GM23338 (cell line): ENCODE measurements around the gene TSC22D3. TPM values are rescaled to one million over a fixed set of nuclear protein-coding genes. Genes with fewer than 3 reads are reported as not detected.

Experiments used
- ATAC-seq: fragments of 200-7000 bp; cut with Tn5 transposase; 3 replicates; pipeline ENCODE4 v1.9.1; 2020
- DNase-seq: peaks from one replicate; pipeline ENCODE4 v3.0.0-alpha.2; 2015; ENCODE audit warnings: low spot score
- H2AFZ ChIP-seq: fragments of 200-600 bp; sonication (generic); 2 replicates; pipeline ENCODE4 v1.8.0; 2016; ENCODE audit warnings: antibody characterized with exemption, mild to moderate bottlenecking, moderate library complexity
- H3F3A ChIP-seq: fragments of 200-600 bp; sonication (generic); replicated peaks from 2 replicates; pipeline ENCODE4 v1.8.0; 2017; ENCODE audit warnings: antibody characterized with exemption, mixed run types, low read depth
- H3K27ac ChIP-seq: fragments of 200-600 bp; sonication (generic); 2 replicates; pipeline ENCODE4 v1.6.1; 2016; ENCODE audit warnings: low read depth
- H3K27me3 ChIP-seq: fragments of 200-600 bp; sonication (generic); 2 replicates; pipeline ENCODE4 v1.8.0; 2016; ENCODE audit warnings: mild to moderate bottlenecking, mixed run types, moderate library complexity; ENCODE audit not compliant: insufficient read depth
- H3K36me3 ChIP-seq: fragments of 200-600 bp; sonication (generic); 2 replicates; pipeline ENCODE4 v1.8.0; 2016; ENCODE audit warnings: mild to moderate bottlenecking; ENCODE audit not compliant: insufficient read depth
- H3K4me1 ChIP-seq: fragments of 200-600 bp; sonication (generic); 2 replicates; pipeline ENCODE4 v1.8.0; 2016; ENCODE audit warnings: mild to moderate bottlenecking, moderate library complexity; ENCODE audit not compliant: insufficient read depth
- H3K4me2 ChIP-seq: fragments of 200-600 bp; sonication (generic); 2 replicates; pipeline ENCODE4 v1.7.1; 2017; ENCODE audit warnings: mixed run types
- H3K4me3 ChIP-seq: fragments of 200-600 bp; sonication (generic); 2 replicates; pipeline ENCODE4 v1.6.1; 2016; ENCODE audit warnings: mixed run types
- H3K79me2 ChIP-seq: fragments of 200-600 bp; sonication (generic); replicated peaks from 2 replicates; pipeline ENCODE4 v1.8.0; 2017; ENCODE audit warnings: mild to moderate bottlenecking; ENCODE audit not compliant: insufficient read depth
- H3K9me2 ChIP-seq: fragments of 200-600 bp; sonication (generic); 2 replicates; pipeline ENCODE4 v1.8.0; 2017; ENCODE audit not compliant: insufficient read depth
- H4K20me1 ChIP-seq: fragments of 200-600 bp; sonication (generic); replicated peaks from 2 replicates; pipeline ENCODE4 v1.8.0; 2017; ENCODE audit warnings: mild to moderate bottlenecking; ENCODE audit not compliant: insufficient read depth
- H3K27ac Mint-ChIP-seq: 2 replicates; pipeline ENCODE4 v1.8.0; 2020; ENCODE audit warnings: inconsistent platforms, mild to moderate bottlenecking, moderate library complexity, mixed read lengths
- H3K27me3 Mint-ChIP-seq: 3 replicates; pipeline ENCODE4 v1.8.0; 2022; ENCODE audit warnings: low read depth, mild to moderate bottlenecking, moderate library complexity, mixed read lengths, inconsistent platforms; ENCODE audit not compliant: insufficient read depth, poor library complexity
- H3K36me3 Mint-ChIP-seq: 3 replicates; pipeline ENCODE4 v1.8.0; 2021; ENCODE audit warnings: low read depth, mild to moderate bottlenecking, inconsistent platforms, moderate library complexity, mixed read lengths
- H3K4me1 Mint-ChIP-seq: 3 replicates; pipeline ENCODE4 v1.8.0; 2020; ENCODE audit warnings: mild to moderate bottlenecking, inconsistent platforms, mixed read lengths
- H3K4me3 Mint-ChIP-seq: 3 replicates; pipeline ENCODE4 v1.8.0; 2021; ENCODE audit warnings: moderate library complexity, mild to moderate bottlenecking, inconsistent platforms, mixed read lengths
- H3K9me3 Mint-ChIP-seq: 3 replicates; pipeline ENCODE4 v1.8.0; 2020; ENCODE audit warnings: moderate library complexity, mild to moderate bottlenecking, inconsistent platforms, mixed read lengths
- CREB1 ChIP-seq: fragments of 250-450 bp; sonication (Bioruptor Pico); IDR thresholded peaks from 2 replicates; pipeline ENCODE4 v1.5.0; 2020; ENCODE audit warnings: low read depth, mild to moderate bottlenecking, moderate library complexity
- ETS1 ChIP-seq: IDR thresholded peaks from 2 replicates; pipeline ENCODE4 v1.6.1; 2016; ENCODE audit warnings: antibody characterized with exemption
- EZH2 ChIP-seq: fragments of 200-600 bp; sonication (generic); IDR thresholded peaks from one replicate; pipeline ENCODE4 v1.8.0; 2017; ENCODE audit warnings: antibody characterized with exemption, mild to moderate bottlenecking, low read depth; ENCODE audit not compliant: unreplicated experiment
- EZH2phosphoT487 ChIP-seq: fragments of 200-600 bp; sonication (generic); IDR thresholded peaks from one replicate; pipeline ENCODE4 v1.8.1; 2018; ENCODE audit warnings: antibody characterized with exemption; ENCODE audit not compliant: unreplicated experiment
- JUNB ChIP-seq: IDR thresholded peaks from one replicate; pipeline ENCODE4 v1.6.1; 2016; ENCODE audit warnings: antibody characterized with exemption; ENCODE audit not compliant: unreplicated experiment
- NANOG ChIP-seq: IDR thresholded peaks from 2 replicates; pipeline ENCODE4 v1.6.1; 2016; ENCODE audit warnings: antibody characterized with exemption, borderline replicate concordance
- POLR2AphosphoS5 ChIP-seq: IDR thresholded peaks from 2 replicates; pipeline ENCODE4 v1.6.1; 2016; ENCODE audit warnings: antibody characterized with exemption, low read depth
- REST ChIP-seq: IDR thresholded peaks from one replicate; pipeline ENCODE4 v1.6.1; 2018; ENCODE audit warnings: antibody characterized with exemption; ENCODE audit not compliant: unreplicated experiment
- STAT1 ChIP-seq: IDR thresholded peaks from one replicate; pipeline ENCODE4 v1.6.1; 2016; ENCODE audit warnings: antibody characterized with exemption; ENCODE audit not compliant: unreplicated experiment
- ZNF114 ChIP-seq: fragments of 250-450 bp; sonication (Bioruptor Pico); IDR thresholded peaks from 2 replicates; pipeline ENCODE4 v1.5.0; 2020; ENCODE audit warnings: mild to moderate bottlenecking, moderate library complexity
- ZNF331 ChIP-seq: fragments of 250-450 bp; sonication (Bioruptor Pico); IDR thresholded peaks from 2 replicates; pipeline ENCODE4 v1.5.0; 2020; ENCODE audit warnings: low read depth, mild to moderate bottlenecking, moderate library complexity
- polyA plus RNA-seq: library from polyadenylated mRNA; unstranded; fragments of >200 nt; fragmentation: Nextera tagmentation; extraction: Ambion mirVana; gene quantifications from 2 replicates; pipeline ENCODE4 v1.2.1, GENCODE V29; 2016
- total RNA-seq: library from RNA; depleted of rRNA; stranded (reverse); fragments of >200 nt; shearing (Covaris generic); gene quantifications from 2 replicates; pipeline ENCODE4 v1.2.3, GENCODE V29; 2014
- TF ChIP-seq, protein P1 (sequence below): fragments of 250-450 bp; sonication (Bioruptor Pico); IDR thresholded peaks from 2 replicates; pipeline ENCODE4 v1.5.0; 2020; ENCODE audit warnings: mild to moderate bottlenecking, moderate library complexity
- TF ChIP-seq, protein P2 (sequence below), 2 experiments: fragments of 200-600 bp in 1 of 2; sonication (generic) in 1 of 2; conservative IDR thresholded peaks; 2 replicates each; pipeline versions ENCODE4 v1.5.1 to v1.6.1; 2016 to 2017; ENCODE audit warnings: antibody characterized with exemption in 2 of 2, low read depth in 2 of 2, mild to moderate bottlenecking in 2 of 2, moderate library complexity in 1 of 2

TSC22D3 gene
- total and polyA plus RNA-seq, 2 experiments from 2014 or later = 12.6 to 20.0 TPM

DNA sequence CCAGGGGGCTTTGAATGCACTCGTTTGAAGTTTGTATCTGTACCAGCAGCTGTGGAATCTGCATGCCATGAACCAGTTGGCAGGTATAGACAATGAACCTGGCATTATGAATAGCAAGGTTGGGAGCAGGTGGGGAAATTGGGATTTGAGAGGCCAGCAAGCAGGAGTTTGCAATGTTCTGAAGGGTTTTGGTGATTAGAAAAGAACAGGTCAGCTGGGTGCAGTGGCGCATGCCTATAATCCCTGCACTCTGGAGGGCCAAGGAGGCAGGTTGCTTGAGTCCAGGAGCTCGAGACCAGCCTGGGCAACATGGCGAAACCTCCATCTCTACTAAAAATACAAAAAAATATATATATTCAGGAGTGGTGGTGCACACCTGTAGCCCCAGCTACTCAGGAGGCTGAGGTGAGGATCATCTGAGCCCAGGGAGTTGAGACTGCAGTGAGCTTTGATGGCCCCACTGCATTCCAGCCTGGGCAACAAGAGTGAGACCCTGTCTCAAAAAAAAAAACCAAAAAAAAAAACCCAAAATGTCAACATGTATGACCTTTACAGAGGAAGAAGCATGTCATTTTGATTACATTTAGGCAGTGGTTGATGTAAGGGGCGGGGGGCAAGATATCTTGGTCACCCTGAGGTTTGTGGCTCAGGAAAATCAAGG lies 63.9 kb downstream of the TSC22D3 start:
- H3K36me3 ChIP-seq = no peaks in the 10 kb centered on the region
- no peak overlapping the region for H3K4me3 ChIP-seq
- no peak overlapping the region for H3K4me2 ChIP-seq
- no peaks in the 10 kb centered on the region for H4K20me1 ChIP-seq
- H3F3A ChIP-seq = no peaks in the 10 kb centered on the region
- no peaks in the 10 kb centered on the region; the same call in 1 of the 2 replicates for H3K4me1 ChIP-seq
- H3K27me3 ChIP-seq = no peaks in the 10 kb centered on the region
- no peak for TF ChIP-seq ETS1
- TF ChIP-seq CREB1 (CRISPR knock-in tag) = no peak
- TF ChIP-seq REST = no peak
- TF ChIP-seq JUNB = no peak
- TF ChIP-seq EZH2 = no peak
- TF ChIP-seq POLR2AphosphoS5 = no peak
- TF ChIP-seq ZNF114 (CRISPR knock-in tag) = no peak
- TF ChIP-seq, protein P1, sequence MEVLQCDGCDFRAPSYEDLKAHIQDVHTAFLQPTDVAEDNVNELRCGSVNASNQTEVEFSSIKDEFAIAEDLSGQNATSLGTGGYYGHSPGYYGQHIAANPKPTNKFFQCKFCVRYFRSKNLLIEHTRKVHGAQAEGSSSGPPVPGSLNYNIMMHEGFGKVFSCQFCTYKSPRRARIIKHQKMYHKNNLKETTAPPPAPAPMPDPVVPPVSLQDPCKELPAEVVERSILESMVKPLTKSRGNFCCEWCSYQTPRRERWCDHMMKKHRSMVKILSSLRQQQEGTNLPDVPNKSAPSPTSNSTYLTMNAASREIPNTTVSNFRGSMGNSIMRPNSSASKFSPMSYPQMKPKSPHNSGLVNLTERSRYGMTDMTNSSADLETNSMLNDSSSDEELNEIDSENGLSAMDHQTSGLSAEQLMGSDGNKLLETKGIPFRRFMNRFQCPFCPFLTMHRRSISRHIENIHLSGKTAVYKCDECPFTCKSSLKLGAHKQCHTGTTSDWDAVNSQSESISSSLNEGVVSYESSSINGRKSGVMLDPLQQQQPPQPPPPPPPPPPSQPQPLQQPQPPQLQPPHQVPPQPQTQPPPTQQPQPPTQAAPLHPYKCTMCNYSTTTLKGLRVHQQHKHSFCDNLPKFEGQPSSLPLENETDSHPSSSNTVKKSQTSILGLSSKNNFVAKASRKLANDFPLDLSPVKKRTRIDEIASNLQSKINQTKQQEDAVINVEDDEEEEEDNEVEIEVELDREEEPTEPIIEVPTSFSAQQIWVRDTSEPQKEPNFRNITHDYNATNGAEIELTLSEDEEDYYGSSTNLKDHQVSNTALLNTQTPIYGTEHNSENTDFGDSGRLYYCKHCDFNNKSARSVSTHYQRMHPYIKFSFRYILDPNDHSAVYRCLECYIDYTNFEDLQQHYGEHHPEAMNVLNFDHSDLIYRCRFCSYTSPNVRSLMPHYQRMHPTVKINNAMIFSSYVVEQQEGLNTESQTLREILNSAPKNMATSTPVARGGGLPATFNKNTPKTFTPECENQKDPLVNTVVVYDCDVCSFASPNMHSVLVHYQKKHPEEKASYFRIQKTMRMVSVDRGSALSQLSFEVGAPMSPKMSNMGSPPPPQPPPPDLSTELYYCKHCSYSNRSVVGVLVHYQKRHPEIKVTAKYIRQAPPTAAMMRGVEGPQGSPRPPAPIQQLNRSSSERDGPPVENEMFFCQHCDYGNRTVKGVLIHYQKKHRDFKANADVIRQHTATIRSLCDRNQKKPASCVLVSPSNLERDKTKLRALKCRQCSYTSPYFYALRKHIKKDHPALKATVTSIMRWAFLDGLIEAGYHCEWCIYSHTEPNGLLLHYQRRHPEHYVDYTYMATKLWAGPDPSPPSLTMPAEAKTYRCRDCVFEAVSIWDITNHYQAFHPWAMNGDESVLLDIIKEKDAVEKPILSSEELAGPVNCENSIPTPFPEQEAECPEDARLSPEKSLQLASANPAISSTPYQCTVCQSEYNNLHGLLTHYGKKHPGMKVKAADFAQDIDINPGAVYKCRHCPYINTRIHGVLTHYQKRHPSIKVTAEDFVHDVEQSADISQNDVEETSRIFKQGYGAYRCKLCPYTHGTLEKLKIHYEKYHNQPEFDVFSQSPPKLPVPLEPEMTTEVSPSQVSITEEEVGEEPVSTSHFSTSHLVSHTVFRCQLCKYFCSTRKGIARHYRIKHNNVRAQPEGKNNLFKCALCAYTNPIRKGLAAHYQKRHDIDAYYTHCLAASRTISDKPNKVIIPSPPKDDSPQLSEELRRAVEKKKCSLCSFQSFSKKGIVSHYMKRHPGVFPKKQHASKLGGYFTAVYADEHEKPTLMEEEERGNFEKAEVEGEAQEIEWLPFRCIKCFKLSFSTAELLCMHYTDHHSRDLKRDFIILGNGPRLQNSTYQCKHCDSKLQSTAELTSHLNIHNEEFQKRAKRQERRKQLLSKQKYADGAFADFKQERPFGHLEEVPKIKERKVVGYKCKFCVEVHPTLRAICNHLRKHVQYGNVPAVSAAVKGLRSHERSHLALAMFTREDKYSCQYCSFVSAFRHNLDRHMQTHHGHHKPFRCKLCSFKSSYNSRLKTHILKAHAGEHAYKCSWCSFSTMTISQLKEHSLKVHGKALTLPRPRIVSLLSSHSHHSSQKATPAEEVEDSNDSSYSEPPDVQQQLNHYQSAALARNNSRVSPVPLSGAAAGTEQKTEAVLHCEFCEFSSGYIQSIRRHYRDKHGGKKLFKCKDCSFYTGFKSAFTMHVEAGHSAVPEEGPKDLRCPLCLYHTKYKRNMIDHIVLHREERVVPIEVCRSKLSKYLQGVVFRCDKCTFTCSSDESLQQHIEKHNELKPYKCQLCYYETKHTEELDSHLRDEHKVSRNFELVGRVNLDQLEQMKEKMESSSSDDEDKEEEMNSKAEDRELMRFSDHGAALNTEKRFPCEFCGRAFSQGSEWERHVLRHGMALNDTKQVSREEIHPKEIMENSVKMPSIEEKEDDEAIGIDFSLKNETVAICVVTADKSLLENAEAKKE = no peak
- no peak for TF ChIP-seq ZNF331 (CRISPR knock-in tag)
- TF ChIP-seq EZH2phosphoT487 = no peak
- TF ChIP-seq STAT1 = no peak
- TF ChIP-seq NANOG = no peak
- TF ChIP-seq, protein P2, sequence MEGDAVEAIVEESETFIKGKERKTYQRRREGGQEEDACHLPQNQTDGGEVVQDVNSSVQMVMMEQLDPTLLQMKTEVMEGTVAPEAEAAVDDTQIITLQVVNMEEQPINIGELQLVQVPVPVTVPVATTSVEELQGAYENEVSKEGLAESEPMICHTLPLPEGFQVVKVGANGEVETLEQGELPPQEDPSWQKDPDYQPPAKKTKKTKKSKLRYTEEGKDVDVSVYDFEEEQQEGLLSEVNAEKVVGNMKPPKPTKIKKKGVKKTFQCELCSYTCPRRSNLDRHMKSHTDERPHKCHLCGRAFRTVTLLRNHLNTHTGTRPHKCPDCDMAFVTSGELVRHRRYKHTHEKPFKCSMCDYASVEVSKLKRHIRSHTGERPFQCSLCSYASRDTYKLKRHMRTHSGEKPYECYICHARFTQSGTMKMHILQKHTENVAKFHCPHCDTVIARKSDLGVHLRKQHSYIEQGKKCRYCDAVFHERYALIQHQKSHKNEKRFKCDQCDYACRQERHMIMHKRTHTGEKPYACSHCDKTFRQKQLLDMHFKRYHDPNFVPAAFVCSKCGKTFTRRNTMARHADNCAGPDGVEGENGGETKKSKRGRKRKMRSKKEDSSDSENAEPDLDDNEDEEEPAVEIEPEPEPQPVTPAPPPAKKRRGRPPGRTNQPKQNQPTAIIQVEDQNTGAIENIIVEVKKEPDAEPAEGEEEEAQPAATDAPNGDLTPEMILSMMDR (conservative IDR thresholded peaks at IDR 0.05; ENCODE audit: low read depth in 2 of 2) = no peak
- no peak overlapping the region for H3K27ac ChIP-seq
- Mint-ChIP-seq H3K4me1 (peaks cover 13% of the 10 kb centered on the region), H3K9me3 (no peaks in the 10 kb centered on the region), H3K36me3 (peaks cover 15% of the 10 kb centered on the region), H3K27ac (no peak overlapping the region; the same call in 1 of the 2 replicates), H3K4me3 (no peak overlapping the region), H3K27me3 (peaks cover 8% of the 10 kb centered on the region)
- ATAC-seq = no peak
- no peaks in the 10 kb centered on the region for H3K9me2 ChIP-seq
- no peak for DNase-seq
- no peak overlapping the region for H2AFZ ChIP-seq
- H3K79me2 ChIP-seq = no peaks in the 10 kb centered on the region
